Parathyroid adenoma (tissue), 2 donors: Measurements from ENCODE around the gene PLEKHG7.

Experiments used
- H2AFZ ChIP-seq: fragments of 300-600 bp; sonication (generic); one replicate; pipeline ENCODE4 v1.7.0; 2017; ENCODE audit warnings: antibody characterized with exemption, mild to moderate bottlenecking
- H3K27ac ChIP-seq: fragments of 300-600 bp; sonication (generic); one replicate; pipeline ENCODE4 v1.7.0; 2017
- H3K27me3 ChIP-seq: fragments of 300-600 bp; sonication (generic); one replicate; pipeline ENCODE4 v1.7.0; 2017; ENCODE audit warnings: low read length; ENCODE audit not compliant: control insufficient read depth, insufficient read depth
- H3K36me3 ChIP-seq: fragments of 300-600 bp; sonication (generic); one replicate; pipeline ENCODE4 v1.7.0; 2017; ENCODE audit warnings: low read length; ENCODE audit not compliant: control insufficient read depth, insufficient read depth
- H3K4me1 ChIP-seq: fragments of 300-600 bp; sonication (generic); one replicate; pipeline ENCODE4 v1.7.0; 2017; ENCODE audit warnings: control low read depth
- H3K4me2 ChIP-seq: fragments of 300-600 bp; sonication (generic); one replicate; pipeline ENCODE4 v1.7.0; 2017; ENCODE audit warnings: low read length
- H3K4me3 ChIP-seq: fragments of 300-600 bp; sonication (generic); one replicate; pipeline ENCODE4 v1.7.0; 2017; ENCODE audit warnings: low read depth, low read length
- H3K79me2 ChIP-seq: fragments of 300-600 bp; sonication (generic); one replicate; pipeline ENCODE4 v1.7.0; 2017; ENCODE audit warnings: control low read depth
- H3K9ac ChIP-seq: fragments of 300-600 bp; sonication (generic); one replicate; pipeline ENCODE4 v1.7.0; 2017; ENCODE audit warnings: mild to moderate bottlenecking
- H3K9me3 ChIP-seq: fragments of 300-600 bp; sonication (generic); one replicate; pipeline ENCODE4 v1.7.0; 2017; ENCODE audit warnings: low read length; ENCODE audit not compliant: control insufficient read depth
- TF ChIP-seq, protein P1 (sequence below): fragments of 300-600 bp; sonication (generic); IDR thresholded peaks from one replicate; pipeline ENCODE4 v1.7.0; 2017; ENCODE audit warnings: antibody characterized with exemption, mild to moderate bottlenecking
- donor health status: primary hyperparathyroidism.

Gene PLEKHG7

GRCh38 chr12:92726850-92727249, 24.1 kb downstream of the PLEKHG7 start:
- H3K36me3 ChIP-seq: no peaks in the 10 kb centered on the region
- H3K4me1 ChIP-seq: no peaks in the 10 kb centered on the region
- H2AFZ ChIP-seq: no peak overlapping the region
- no peak overlapping the region for H3K4me2 ChIP-seq
- no peaks in the 10 kb centered on the region for H3K9me3 ChIP-seq
- no peak overlapping the region for H3K9ac ChIP-seq
- H3K27me3 ChIP-seq: no peaks in the 10 kb centered on the region
- H3K27ac ChIP-seq: no peak overlapping the region
- H3K79me2 ChIP-seq: no peaks in the 10 kb centered on the region
- no peak overlapping the region for H3K4me3 ChIP-seq
- TF ChIP-seq, protein P1, sequence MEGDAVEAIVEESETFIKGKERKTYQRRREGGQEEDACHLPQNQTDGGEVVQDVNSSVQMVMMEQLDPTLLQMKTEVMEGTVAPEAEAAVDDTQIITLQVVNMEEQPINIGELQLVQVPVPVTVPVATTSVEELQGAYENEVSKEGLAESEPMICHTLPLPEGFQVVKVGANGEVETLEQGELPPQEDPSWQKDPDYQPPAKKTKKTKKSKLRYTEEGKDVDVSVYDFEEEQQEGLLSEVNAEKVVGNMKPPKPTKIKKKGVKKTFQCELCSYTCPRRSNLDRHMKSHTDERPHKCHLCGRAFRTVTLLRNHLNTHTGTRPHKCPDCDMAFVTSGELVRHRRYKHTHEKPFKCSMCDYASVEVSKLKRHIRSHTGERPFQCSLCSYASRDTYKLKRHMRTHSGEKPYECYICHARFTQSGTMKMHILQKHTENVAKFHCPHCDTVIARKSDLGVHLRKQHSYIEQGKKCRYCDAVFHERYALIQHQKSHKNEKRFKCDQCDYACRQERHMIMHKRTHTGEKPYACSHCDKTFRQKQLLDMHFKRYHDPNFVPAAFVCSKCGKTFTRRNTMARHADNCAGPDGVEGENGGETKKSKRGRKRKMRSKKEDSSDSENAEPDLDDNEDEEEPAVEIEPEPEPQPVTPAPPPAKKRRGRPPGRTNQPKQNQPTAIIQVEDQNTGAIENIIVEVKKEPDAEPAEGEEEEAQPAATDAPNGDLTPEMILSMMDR: no peak

DNA sequence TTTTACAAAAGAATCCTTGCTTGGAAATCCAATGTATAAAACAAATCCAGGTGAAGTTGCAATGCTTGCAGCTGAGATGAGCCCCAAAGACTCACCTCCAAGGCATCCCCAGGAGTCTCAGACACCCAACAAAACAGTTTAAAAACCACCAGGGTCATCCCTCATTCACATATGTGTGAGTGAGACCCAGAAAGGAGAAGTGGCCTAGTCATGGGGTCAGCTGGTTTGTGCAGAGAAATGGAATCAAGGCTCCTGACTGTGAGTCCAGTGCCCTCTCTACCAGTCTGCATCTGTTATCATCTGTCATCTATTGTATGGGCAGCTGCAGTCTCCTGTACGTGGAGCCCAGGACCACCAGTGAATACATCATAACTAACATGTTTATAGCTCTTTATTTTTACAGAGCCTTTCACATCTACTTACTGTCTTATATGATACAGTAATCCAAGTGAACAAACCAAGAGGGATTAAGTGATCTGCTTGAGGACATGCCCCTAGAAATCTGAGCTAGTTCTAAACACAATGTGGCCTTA, 27.1 kb downstream of the PLEKHG7 start:
- no peaks in the 10 kb centered on the region for H3K36me3 ChIP-seq
- no peak overlapping the region for H3K27ac ChIP-seq
- no peaks in the 10 kb centered on the region for H3K4me1 ChIP-seq
- H3K4me2 ChIP-seq: no peak overlapping the region
- H3K79me2 ChIP-seq: no peaks in the 10 kb centered on the region
- no peak overlapping the region for H3K9ac ChIP-seq
- no peaks in the 10 kb centered on the region for H3K9me3 ChIP-seq
- no peak overlapping the region for H2AFZ ChIP-seq
- no peaks in the 10 kb centered on the region for H3K27me3 ChIP-seq
- H3K4me3 ChIP-seq: no peak overlapping the region
- TF ChIP-seq, protein P1: no peak

GRCh38 chr12:92730758-92731157, 28.0 kb downstream of the PLEKHG7 start:
- no peaks in the 10 kb centered on the region for H3K9me3 ChIP-seq
- H3K79me2 ChIP-seq: no peaks in the 10 kb centered on the region
- no peaks in the 10 kb centered on the region for H3K27me3 ChIP-seq
- H2AFZ ChIP-seq: no peak overlapping the region
- no peak overlapping the region for H3K4me3 ChIP-seq
- no peak overlapping the region for H3K27ac ChIP-seq
- TF ChIP-seq, protein P1: no peak
- peaks cover 5% of the 10 kb centered on the region for H3K4me1 ChIP-seq
- H3K9ac ChIP-seq: no peak overlapping the region
- H3K36me3 ChIP-seq: no peaks in the 10 kb centered on the region
- no peak overlapping the region for H3K4me2 ChIP-seq

DNA sequence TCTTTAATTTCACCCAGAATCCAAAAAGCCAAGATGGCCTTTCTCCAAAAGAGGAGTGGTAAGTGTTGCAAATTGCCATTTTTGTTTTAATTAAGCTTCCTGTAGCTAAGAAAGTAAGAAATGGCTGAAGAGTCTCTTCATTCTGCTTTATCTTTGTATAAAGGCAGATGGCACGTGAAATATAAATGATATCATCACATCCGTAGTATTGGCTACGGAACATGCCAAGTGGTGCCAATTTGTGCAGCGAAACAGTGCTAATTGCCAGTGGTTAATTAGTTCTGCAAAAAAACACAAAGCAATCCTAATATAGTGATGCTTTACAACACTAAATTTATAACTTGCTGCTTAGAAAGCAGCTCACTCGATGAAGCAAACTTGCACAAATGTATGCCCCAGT, 29.4 kb downstream of the PLEKHG7 start:
- Histone ChIP-seq H3K4me1 (peaks cover 11% of the 10 kb centered on the region), H3K79me2 (no peaks in the 10 kb centered on the region), H3K27me3 (no peaks in the 10 kb centered on the region), H3K4me2 (no peak overlapping the region), H3K36me3 (no peaks in the 10 kb centered on the region), H3K27ac (no peak overlapping the region), H3K9ac (no peak overlapping the region), H2AFZ (no peak overlapping the region), H3K9me3 (no peaks in the 10 kb centered on the region), H3K4me3 (no peak overlapping the region)
- TF ChIP-seq, protein P1: no peak

- Histone ChIP-seq H3K27me3 (no peaks in the 10 kb centered on the region), H3K36me3 (no peaks in the 10 kb centered on the region), H2AFZ (no peak overlapping the region), H3K27ac (no peak overlapping the region), H3K9ac (no peak overlapping the region), H3K4me3 (no peak overlapping the region), H3K4me1 (peaks cover 11% of the 10 kb centered on the region), H3K79me2 (no peaks in the 10 kb centered on the region), H3K4me2 (no peak overlapping the region), H3K9me3 (no peaks in the 10 kb centered on the region)
- TF ChIP-seq, protein P1: no peak
Measured at GRCh38 chr12:92732716-92733115, 29.9 kb downstream of the PLEKHG7 start.
